GM18517 (cell line): Measurements from ENCODE around the gene SELENOO.

Experiments
- ATAC-seq: cut with Tn5 transposase; IDR thresholded peaks from one replicate; pipeline ENCODE4 v1.9.1; 2021; ENCODE audit warnings: mild to moderate bottlenecking, moderate library complexity; ENCODE audit not compliant: unreplicated experiment

SELENOO gene

GRCh38 chr22:50232481-50233151, 31.8 kb downstream of the SELENOO start:
- no peak for ATAC-seq

- ATAC-seq, result no peak
These were observed 32.4 kb downstream of the SELENOO start for GRCh38 chr22:50233223-50233622.

- no peak for ATAC-seq
These were observed 36.1 kb downstream of the SELENOO start for GRCh38 chr22:50236731-50237409.

- no peak for ATAC-seq
These were observed 37.9 kb downstream of the SELENOO start for GRCh38 chr22:50238755-50239154.

GRCh38 chr22:50242406-50242949, 41.7 kb downstream of the SELENOO start:
- no peak for ATAC-seq

GRCh38 chr22:50243685-50244419, 43.0 kb downstream of the SELENOO start:
- ATAC-seq, result no peak

- ATAC-seq, result peak; percentile 63
These were observed 43.8 kb downstream of the SELENOO start, which contains the start of gene TUBGCP6 for GRCh38 chr22:50244420-50245213. TUBGCP6 (minus strand) TSS chr22:50245023; CDS start chr22:50244459, 564 bp downstream.

- ATAC-seq, result no peak
These were observed 44.6 kb downstream of the SELENOO start for GRCh38 chr22:50245214-50246072.

- ATAC-seq, result no peak
These were observed 45.7 kb downstream of the SELENOO start for GRCh38 chr22:50246242-50247175.

GRCh38 chr22:50247748-50248147, 46.9 kb downstream of the SELENOO start:
- no peak for ATAC-seq

GRCh38 chr22:50248196-50249081, 47.6 kb downstream of the SELENOO start:
- ATAC-seq, result no peak

GRCh38 chr22:50249341-50250248, 48.8 kb downstream of the SELENOO start:
- no peak for ATAC-seq

- ATAC-seq, result no peak
These were observed 49.4 kb downstream of the SELENOO start for GRCh38 chr22:50250249-50250554.

- ATAC-seq, result peak; percentile 43
These were observed 50.0 kb downstream of the SELENOO start, which contains the start of gene HDAC10 for GRCh38 chr22:50250555-50251476. HDAC10 (minus strand) TSS chr22:50251265; CDS start chr22:50251032, 233 bp downstream.

- no peak for ATAC-seq
These were observed 50.8 kb downstream of the SELENOO start for GRCh38 chr22:50251477-50252081.
